Activated T-helper 2 cell treated with anti-CD3 and anti-CD28 coated beads, Interferon-gamma antibody, Interleukin-2, Interleukin-4, amounts not matched to agents 10 μg/mL and 5 μg/mL and 100 μg/mL, durations not matched to agents 14 hours and 24 hours and 36 hours (primary cell): Measurements from ENCODE around the gene MS4A12. TPM values are rescaled to one million over a fixed set of nuclear protein-coding genes. Genes with fewer than 3 reads are reported as not detected.
"Not testable (repeated sequence)": the region's sequence is repeated elsewhere in the genome, so short reads cannot be mapped to it uniquely, and the experiment has no call there.

ENCODE experiments used
- DNase-seq: peaks from one replicate; pipeline ENCODE4 v3.0.0; 2021; ENCODE audit warnings: low spot score
- H3K27ac Mint-ChIP-seq: one replicate; pipeline ENCODE4 v1.8.0; 2021; ENCODE audit warnings: mixed read lengths
- H3K27me3 Mint-ChIP-seq: one replicate; pipeline ENCODE4 v1.8.0; 2021; ENCODE audit warnings: low read depth, mixed read lengths
- H3K36me3 Mint-ChIP-seq: one replicate; pipeline ENCODE4 v1.8.0; 2021; ENCODE audit warnings: low read depth, mixed read lengths
- H3K4me1 Mint-ChIP-seq: one replicate; pipeline ENCODE4 v1.8.0; 2021; ENCODE audit warnings: low read depth, mixed read lengths
- H3K4me3 Mint-ChIP-seq: one replicate; pipeline ENCODE4 v1.8.0; 2021; ENCODE audit warnings: low read depth, mild to moderate bottlenecking, moderate library complexity, mixed read lengths
- H3K9me3 Mint-ChIP-seq: one replicate; pipeline ENCODE4 v1.8.0; 2021; ENCODE audit warnings: mixed read lengths
- intact Hi-C: fragments of 100-400 bp; cut with micrococcal nuclease; formaldehyde crosslinking; loops from one replicate; pipeline ENCODE4 v1.15.1; 2023
- total RNA-seq: library from RNA; stranded (reverse); gene quantifications from 2 replicates; pipeline ENCODE4 v1.2.3, GENCODE V29; 2022

The MS4A12 gene, protein sequence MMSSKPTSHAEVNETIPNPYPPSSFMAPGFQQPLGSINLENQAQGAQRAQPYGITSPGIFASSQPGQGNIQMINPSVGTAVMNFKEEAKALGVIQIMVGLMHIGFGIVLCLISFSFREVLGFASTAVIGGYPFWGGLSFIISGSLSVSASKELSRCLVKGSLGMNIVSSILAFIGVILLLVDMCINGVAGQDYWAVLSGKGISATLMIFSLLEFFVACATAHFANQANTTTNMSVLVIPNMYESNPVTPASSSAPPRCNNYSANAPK
- total RNA-seq, result not detected in 2 replicates

DNA sequence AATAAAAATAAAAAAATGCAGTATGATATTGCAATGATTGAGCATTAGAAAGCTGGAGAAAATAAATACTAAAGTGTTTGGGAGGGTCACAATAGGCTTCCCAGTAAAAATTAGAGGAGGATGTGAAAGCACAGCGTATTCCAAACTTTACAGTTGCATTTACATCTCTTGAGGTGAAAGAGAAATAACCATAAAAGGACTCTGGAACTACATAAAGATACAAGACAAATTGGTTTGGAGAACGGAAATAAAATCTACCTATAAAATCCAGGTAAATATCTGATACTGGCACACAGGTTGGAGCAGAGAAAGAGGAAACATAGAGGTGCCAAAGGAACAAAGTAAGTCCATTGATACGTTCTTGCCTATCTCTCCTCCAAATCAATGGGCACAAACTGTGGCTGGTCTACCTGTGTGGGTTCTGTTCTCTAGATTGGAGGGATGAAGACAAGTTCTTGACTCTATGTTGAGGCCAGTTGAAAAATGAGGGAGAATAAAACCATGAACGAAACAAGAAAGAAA, at the start of gene MS4A12:
Gene MS4A12, plus strand, starts transcription at position 291 of the 522 bp plus-strand sequence. CDS start 4,541 bp downstream, outside the sequence.
- H3K9me3 Mint-ChIP-seq, result no peaks in the 10 kb centered on the region
- H3K4me3 Mint-ChIP-seq, result no peak within 1 kb of the TSS
- no peak for DNase-seq
- intact Hi-C loops, result no loop called here
- peaks cover 11% of the 10 kb centered on the region for H3K27me3 Mint-ChIP-seq
- no peak within 1 kb of the TSS for H3K27ac Mint-ChIP-seq
- no peaks in the 10 kb centered on the region for H3K4me1 Mint-ChIP-seq
- no peaks in the 10 kb centered on the region for H3K36me3 Mint-ChIP-seq

DNA sequence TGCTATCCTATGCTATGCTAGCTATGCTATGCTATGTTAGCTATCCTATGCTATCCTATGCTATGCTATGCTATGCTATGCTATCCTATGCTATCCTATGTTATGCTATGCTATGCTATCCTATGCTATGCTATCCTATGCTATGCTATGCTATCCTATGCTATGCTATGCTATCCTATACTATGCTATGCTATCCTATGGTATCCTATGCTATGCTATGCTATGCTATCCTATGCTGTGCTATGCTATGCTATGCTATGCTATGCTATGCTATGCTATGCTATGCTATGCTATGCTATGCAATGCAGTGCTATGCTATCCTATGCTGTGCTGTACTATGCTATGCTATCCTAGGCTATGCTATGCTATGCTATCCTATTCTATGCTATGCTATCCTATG, 45.5 kb upstream of the MS4A12 start:
- Mint-ChIP-seq H3K27me3 (peaks cover 3% of the 10 kb centered on the region), H3K4me1 (peaks cover 12% of the 10 kb centered on the region), H3K27ac (no peak overlapping the region), H3K4me3 (no peak overlapping the region), H3K36me3 (no peaks in the 10 kb centered on the region), H3K9me3 (no peaks in the 10 kb centered on the region)
- intact Hi-C loops, result no loop called here
- no peak for DNase-seq

- Mint-ChIP-seq H3K4me3 (no peak overlapping the region), H3K36me3 (no peaks in the 10 kb centered on the region), H3K4me1 (peaks cover 12% of the 10 kb centered on the region), H3K9me3 (no peaks in the 10 kb centered on the region), H3K27me3 (peaks cover 3% of the 10 kb centered on the region), H3K27ac (no peak overlapping the region)
- intact Hi-C loops, result no loop called here
- no peak for DNase-seq
Measured at GRCh38 chr11:60447846-60448245, 44.7 kb upstream of the MS4A12 start.

GRCh38 chr11:60451185-60451584, 41.4 kb upstream of the MS4A12 start:
- H3K27me3 Mint-ChIP-seq, H3K4me1 Mint-ChIP-seq, H3K36me3 Mint-ChIP-seq, H3K9me3 Mint-ChIP-seq, H3K4me3 Mint-ChIP-seq, H3K27ac Mint-ChIP-seq, DNase-seq, intact Hi-C loops: not testable (repeated sequence)

DNA sequence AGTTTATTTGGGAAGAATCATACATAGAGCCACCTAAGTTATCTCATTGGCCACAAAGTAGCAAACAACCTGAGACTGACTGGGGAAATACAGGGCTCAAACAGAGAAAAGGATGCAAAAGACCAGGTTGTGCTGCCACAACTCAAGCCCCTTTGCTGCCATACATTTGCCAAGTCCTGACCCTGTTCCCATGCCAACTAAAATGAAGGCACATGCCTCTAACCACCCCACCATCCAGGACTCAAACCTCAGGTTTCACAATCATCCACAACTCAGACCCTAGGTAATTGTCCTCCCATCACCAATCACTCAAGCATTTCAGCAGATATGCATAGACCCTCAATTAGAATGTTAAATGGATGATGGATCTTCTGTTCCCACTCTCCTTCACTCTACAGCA, 38.4 kb upstream of the MS4A12 start:
- no peaks in the 10 kb centered on the region for H3K4me1 Mint-ChIP-seq
- H3K27ac Mint-ChIP-seq, result no peak overlapping the region
- intact Hi-C loops, result no loop called here

DNA sequence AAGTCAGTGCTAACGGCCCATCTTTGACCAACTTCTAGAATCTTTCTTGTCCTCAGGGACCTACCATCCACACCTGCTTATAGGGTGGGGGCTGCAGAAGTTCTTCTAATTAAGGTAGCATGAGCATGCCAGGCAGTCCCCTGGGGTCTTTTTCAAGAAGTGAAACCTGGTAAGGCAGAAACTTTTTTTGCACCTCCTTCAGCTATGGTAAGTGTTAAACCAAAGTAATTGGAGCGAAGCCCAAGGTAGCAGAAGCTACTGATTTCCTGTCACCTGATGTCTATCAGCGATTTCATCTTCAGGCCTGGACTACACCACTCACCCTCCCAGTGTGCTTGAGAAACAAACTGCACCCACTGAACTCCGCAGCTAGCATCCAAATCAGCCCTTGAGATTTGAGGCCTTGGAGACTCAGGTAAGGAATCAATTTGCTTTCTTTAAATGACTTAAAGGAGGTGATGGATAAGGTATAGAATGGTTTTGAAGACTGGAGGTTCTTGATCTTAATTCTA, 37.0 kb upstream of the MS4A12 start, which contains the start of gene MS4A1:
Gene MS4A1, plus strand, starts transcription at position 317 of the 512 bp plus-strand sequence. CDS start 6,528 bp downstream, outside the sequence.
- no peak for DNase-seq
- H3K36me3 Mint-ChIP-seq, result no peaks in the 10 kb centered on the region
- no peak within 1 kb of the TSS for H3K4me3 Mint-ChIP-seq
- no peaks in the 10 kb centered on the region for H3K4me1 Mint-ChIP-seq
- peaks cover 16% of the 10 kb centered on the region for H3K27me3 Mint-ChIP-seq
- no peak within 1 kb of the TSS for H3K27ac Mint-ChIP-seq
- H3K9me3 Mint-ChIP-seq, result no peaks in the 10 kb centered on the region
- intact Hi-C loops, result no loop called here

More for the DNA sequence above, 38.4 kb upstream of the MS4A12 start:
- peaks cover 16% of the 10 kb centered on the region for H3K27me3 Mint-ChIP-seq
- H3K9me3 Mint-ChIP-seq, result no peaks in the 10 kb centered on the region
- H3K36me3 Mint-ChIP-seq, result no peaks in the 10 kb centered on the region
- no peak for DNase-seq
- no peak overlapping the region for H3K4me3 Mint-ChIP-seq

DNA sequence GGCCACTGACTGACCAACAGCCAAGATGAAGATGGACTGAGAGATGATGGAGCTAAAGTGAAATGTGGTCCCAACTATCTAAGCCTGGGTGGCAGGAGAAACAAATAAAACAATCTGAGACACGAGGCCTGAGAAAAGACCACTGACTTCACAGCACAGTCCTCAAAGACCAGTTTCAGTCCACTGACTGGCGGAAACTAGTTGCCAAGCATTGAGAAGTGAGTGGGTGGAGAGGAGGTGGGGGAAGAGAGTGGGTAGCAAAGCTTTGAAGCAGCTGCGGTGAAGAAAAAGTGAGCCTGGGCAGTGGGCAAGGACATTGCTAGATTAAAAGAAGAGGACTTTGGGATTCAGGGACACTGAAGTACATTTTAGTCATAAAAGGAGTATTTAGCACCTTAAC, 35.0 kb upstream of the MS4A12 start:
- no peak overlapping the region for H3K27ac Mint-ChIP-seq
- no peaks in the 10 kb centered on the region for H3K36me3 Mint-ChIP-seq
- DNase-seq, result no peak
- H3K4me3 Mint-ChIP-seq, result no peak overlapping the region
- intact Hi-C loops, result no loop called here
- H3K27me3 Mint-ChIP-seq, result peaks cover 16% of the 10 kb centered on the region
- H3K4me1 Mint-ChIP-seq, result no peaks in the 10 kb centered on the region
- no peaks in the 10 kb centered on the region for H3K9me3 Mint-ChIP-seq

GRCh38 chr11:60459345-60459744, 33.2 kb upstream of the MS4A12 start:
- H3K27me3 Mint-ChIP-seq, result peaks cover 14% of the 10 kb centered on the region
- no peaks in the 10 kb centered on the region for H3K9me3 Mint-ChIP-seq
- no peak for DNase-seq
- intact Hi-C loops, result no loop called here
- H3K36me3 Mint-ChIP-seq, result no peaks in the 10 kb centered on the region
- H3K4me1 Mint-ChIP-seq, result no peaks in the 10 kb centered on the region
- H3K27ac Mint-ChIP-seq, result no peak overlapping the region
- no peak overlapping the region for H3K4me3 Mint-ChIP-seq

DNA sequence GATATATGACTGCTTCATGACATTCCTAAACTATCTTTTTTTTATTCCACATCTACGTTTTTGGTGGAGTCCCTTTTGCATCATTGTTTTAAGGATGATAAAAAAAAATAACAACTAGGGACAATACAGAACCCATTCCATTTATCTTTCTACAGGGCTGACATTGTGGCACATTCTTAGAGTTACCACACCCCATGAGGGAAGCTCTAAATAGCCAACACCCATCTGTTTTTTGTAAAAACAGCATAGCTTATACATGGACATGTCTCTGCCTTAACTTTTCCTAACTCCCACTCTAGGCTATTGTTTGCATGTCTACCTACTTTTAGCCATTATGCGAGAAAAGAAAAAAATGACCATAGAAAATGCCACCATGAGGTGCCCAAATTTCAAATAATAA, 23.7 kb upstream of the MS4A12 start:
- Mint-ChIP-seq H3K27me3 (peaks cover 20% of the 10 kb centered on the region), H3K27ac (no peak overlapping the region), H3K36me3 (no peaks in the 10 kb centered on the region)

GRCh38 chr11:60469723-60470122, 22.9 kb upstream of the MS4A12 start:
- Mint-ChIP-seq H3K27me3 (peaks cover 20% of the 10 kb centered on the region), H3K36me3 (no peaks in the 10 kb centered on the region), H3K9me3 (no peaks in the 10 kb centered on the region), H3K4me3 (no peak overlapping the region), H3K4me1 (no peaks in the 10 kb centered on the region), H3K27ac (no peak overlapping the region)
- no peak for DNase-seq
- intact Hi-C loops, result no loop called here

More for the DNA sequence above, 23.7 kb upstream of the MS4A12 start:
- Mint-ChIP-seq H3K4me3 (no peak overlapping the region), H3K9me3 (no peaks in the 10 kb centered on the region), H3K4me1 (no peaks in the 10 kb centered on the region)
- DNase-seq, result no peak
- intact Hi-C loops, result no loop called here

- Mint-ChIP-seq H3K9me3 (no peaks in the 10 kb centered on the region), H3K27me3 (peaks cover 28% of the 10 kb centered on the region), H3K4me3 (no peak overlapping the region), H3K36me3 (no peaks in the 10 kb centered on the region), H3K4me1 (peaks cover 3% of the 10 kb centered on the region), H3K27ac (no peak overlapping the region)
- DNase-seq, result no peak
- intact Hi-C loops, result no loop called here
Measured at GRCh38 chr11:60477035-60477445, 15.5 kb upstream of the MS4A12 start.

DNA sequence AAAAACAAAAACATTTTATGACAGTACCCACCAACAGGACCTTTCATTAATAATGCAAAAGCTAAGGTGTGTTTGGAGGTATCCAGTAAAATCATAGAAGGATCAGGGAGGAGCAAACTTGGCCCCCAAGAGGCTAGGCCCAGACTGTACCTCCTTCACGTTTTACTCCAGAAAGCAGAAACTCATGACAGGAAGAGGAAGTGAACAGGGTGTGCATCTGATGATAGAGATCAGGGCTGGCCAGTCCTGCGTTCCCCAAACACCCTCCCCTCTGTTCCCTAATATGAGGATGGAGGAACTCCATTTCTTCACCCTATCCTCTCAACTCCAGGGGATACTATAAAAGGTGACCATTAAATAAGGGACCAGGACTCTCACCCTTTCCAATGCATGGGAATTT, 10.2 kb upstream of the MS4A12 start:
- Mint-ChIP-seq H3K9me3 (no peaks in the 10 kb centered on the region), H3K27me3 (peaks cover 24% of the 10 kb centered on the region), H3K4me3 (no peak overlapping the region), H3K4me1 (peaks cover under 1% of the 10 kb centered on the region), H3K36me3 (no peaks in the 10 kb centered on the region), H3K27ac (no peak overlapping the region)
- intact Hi-C loops, result no loop called here
- no peak for DNase-seq

GRCh38 chr11:60485987-60486386, 6.6 kb upstream of the MS4A12 start:
- intact Hi-C loops, result loop anchor here (5.0 kb wide), 1 partner anchor 124 kb away; no protein-coding TSS in a partner anchor
- Mint-ChIP-seq H3K9me3 (no peaks in the 10 kb centered on the region), H3K36me3 (no peaks in the 10 kb centered on the region), H3K27ac (no peak overlapping the region), H3K4me3 (no peak overlapping the region), H3K27me3 (peaks cover 12% of the 10 kb centered on the region), H3K4me1 (no peaks in the 10 kb centered on the region)
- DNase-seq, result no peak
